GM18909 (cell line): ENCODE measurements around the gene ZNF276.

Experiments
- ATAC-seq: cut with Tn5 transposase; IDR thresholded peaks from one replicate; pipeline ENCODE4 v1.9.1; 2021; ENCODE audit warnings: mild to moderate bottlenecking; ENCODE audit not compliant: unreplicated experiment, poor library complexity

Gene ZNF276

DNA sequence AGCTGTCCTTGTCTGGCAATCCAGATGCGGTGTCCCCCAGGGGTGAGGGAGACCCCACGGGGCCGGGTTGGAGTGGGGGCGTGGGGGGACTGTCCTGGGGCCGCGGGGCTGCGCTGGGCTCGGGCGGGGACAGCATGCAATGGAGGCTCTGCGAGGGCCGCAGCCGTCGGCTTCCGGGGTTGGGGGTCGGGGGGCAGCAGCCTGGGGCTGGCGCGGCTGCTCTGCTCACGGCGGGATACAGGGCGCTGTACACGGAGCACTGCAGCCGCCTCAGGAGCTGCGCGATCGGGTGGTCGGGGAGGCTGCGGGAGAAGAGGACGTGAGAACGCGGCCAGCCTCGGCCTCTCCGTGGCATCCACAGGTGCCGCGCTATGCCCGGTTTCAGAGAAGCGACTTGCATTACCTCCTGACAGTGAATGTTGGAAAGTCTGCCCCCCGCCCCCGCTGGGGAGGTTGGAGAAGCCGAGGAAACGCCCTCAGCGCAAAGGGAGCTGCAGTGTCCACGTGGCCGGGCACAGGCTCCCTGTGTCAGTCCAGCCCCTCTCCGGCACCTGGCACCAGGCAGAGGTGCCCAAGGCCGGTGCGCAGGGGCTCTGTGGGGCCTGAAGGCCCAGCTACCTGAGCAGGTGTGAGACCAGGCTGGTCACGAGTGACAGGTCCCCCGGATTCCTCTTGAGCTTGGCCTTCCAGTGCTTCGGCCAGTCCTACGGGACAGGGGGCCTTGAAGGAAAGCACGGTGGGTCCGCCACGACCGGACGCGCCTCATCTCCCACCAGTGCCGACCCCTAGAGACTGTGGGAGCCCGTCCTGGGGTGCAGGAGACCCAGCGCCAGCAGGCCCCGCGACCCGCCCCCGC is 10.4 kb upstream of the ZNF276 start:
- ATAC-seq, result no peak

DNA sequence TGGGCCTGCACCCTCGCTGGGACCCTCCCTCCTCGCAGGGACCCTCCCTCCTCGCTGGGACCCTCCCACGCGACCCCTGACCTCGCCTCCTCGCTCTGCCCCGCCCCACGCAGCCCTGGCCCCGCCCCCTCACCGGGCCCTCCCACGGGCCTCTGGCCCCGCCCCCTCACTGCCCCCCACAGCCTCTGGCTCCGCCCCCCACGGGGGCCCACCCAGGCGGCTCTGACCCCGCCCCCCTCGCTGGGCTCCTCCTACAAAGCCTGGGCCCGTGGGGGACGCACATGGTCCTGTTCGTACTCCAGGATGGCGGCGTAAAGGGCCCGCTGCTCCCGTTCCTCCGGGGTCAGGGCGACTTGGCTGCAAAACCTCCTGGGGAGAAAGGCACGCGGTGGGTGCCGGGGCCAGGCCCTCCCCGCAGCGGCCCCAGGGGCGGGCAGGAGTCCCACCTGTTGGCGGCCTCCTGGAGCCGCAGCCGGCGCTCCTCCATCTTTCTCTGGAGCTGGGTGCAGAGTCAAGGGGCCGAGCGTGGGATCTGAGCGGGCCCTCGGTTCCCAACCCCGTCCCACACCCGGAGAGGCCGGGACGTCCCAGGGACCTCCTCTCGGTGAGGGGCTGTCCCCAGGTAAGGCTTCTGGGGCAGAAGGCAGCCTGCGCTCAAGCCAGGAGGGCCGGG is 9.6 kb upstream of the ZNF276 start:
- ATAC-seq, result peak; percentile 56

DNA sequence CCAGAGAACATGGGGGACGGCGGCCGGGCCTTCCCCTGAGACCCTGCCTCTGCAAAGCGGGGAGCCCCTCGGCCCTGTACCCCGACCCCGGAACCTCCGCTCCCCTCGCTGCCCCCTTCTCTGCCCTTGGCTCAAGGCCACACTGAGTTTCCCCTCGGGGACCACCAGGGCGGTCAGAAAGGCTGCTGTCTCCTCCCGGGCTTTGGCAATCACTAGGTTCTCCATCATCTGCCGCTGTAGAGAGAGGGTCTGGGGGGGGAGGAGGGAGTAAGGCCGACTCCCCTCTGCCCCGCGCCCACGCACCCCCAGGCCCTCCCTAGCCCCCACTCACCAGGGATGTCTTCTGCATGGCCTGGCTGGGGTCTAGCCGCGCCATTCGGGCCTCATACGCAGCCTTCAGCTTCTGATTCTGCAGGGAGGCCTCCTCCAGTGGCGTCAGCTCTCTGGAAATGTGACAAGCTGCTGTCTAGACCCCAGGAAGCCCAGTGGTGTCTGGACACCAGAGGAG is 9.0 kb upstream of the ZNF276 start:
- ATAC-seq, result no peak

DNA sequence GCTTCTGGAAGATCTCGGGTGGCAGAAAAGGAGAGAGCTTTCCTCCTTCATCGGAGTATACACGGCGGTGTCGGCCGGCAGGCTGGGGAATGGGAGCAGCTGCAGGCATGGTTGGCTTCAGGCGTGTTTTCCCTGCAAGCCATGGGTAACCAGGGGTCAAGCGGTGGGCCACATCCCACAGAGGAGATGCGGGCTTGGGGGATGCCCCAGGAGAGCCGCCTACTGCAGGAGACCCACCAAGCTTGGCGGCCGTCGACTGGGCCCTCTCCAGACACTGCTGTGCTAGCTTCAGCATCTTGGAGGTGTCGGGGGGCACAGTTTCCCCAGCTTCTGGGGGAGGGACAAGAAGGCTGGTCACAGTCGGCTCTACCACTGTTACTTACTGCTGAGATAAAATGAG is 4.8 kb upstream of the ZNF276 start:
- no peak for ATAC-seq

DNA sequence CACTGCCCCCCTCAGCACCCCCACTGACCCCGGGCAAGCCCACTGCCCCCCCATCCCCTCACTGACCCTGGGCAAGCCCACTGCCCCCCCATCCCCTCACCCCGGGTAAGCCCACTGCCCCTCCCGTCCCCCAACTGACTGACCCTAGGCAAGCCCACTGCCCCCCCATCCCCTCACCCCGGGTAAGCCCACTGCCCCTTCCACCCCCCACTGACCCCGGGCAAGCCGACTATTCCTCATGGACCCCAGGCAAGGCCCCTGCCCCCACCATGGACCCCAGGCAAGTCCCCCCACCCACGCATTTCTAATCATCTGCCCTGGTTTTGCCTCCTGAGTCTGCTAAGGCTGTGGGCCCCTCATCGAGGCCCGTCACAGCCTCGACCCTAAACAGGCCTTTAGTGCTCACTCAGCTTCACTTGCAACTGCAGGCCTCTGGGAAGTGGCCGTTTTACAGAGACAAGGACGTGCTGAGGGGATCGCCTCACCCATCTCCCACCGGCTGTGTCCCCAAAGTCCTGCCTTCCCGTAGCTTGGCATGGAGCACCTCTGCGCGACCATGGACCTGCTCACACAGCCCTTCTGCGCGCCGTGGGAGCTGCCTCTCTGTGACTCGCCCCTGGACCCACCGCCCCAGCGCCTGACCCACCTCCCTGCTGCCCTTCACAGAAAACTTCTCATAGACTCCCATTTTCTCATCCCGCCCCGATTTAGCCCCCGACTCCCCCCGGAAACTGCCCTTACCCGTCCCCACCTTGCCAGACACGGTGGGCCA is 4.2 kb upstream of the ZNF276 start:
- ATAC-seq, result no peak

DNA sequence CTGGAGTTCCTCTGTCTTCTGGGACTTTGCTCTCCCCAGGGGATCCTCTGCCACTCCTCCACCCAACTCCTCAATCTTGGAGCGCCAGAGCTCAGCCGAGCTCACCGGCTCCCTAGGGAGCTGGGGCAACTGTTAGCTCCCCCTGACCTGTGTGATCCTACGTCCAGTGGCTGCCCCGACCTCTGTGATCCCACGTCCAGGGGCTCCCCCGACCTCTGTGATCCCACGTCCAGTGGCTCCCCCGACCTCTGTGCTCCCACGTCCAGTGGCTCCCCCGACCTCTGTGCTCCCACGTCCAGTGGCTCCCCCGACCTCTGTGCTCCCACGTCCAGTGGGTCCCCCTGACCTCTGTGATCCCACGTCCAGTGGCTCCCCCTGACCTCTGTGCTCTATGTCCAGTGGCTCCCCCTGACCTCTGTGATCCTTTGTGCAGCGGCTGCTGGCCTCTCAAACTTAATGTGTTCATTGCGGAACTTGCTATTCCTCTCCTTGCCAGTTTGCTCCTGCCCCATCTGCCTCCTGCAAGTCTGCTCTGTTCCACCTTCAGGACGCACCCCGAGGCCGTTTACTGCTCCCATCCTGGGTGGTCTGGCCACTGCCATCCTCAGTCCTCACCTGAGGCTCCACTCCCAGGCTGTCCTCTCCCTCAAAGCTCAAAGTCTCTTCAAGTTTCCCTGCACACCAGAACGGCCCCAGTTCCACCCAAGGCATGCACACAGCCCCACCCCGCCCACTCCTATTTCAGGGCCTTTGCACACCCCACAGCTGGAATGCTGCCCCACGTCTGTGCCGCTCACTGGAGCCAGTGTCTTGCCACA is 3.4 kb upstream of the ZNF276 start:
- ATAC-seq, result no peak

DNA sequence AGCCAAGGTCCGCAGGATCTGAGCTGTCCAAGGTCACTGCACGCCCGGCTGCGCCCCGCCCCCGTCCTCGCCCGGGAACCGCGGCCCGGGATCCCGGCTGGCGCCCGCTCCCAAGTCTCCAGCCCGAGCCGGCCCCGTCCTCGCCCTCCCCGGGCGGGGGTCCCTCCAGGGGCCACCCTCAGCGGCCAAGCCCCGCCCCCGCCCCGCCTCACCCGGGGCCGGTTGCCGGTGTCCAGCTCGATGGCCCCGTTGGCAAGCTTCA is 855 bp upstream of the ZNF276 start:
- peak; percentile 33 for ATAC-seq

DNA sequence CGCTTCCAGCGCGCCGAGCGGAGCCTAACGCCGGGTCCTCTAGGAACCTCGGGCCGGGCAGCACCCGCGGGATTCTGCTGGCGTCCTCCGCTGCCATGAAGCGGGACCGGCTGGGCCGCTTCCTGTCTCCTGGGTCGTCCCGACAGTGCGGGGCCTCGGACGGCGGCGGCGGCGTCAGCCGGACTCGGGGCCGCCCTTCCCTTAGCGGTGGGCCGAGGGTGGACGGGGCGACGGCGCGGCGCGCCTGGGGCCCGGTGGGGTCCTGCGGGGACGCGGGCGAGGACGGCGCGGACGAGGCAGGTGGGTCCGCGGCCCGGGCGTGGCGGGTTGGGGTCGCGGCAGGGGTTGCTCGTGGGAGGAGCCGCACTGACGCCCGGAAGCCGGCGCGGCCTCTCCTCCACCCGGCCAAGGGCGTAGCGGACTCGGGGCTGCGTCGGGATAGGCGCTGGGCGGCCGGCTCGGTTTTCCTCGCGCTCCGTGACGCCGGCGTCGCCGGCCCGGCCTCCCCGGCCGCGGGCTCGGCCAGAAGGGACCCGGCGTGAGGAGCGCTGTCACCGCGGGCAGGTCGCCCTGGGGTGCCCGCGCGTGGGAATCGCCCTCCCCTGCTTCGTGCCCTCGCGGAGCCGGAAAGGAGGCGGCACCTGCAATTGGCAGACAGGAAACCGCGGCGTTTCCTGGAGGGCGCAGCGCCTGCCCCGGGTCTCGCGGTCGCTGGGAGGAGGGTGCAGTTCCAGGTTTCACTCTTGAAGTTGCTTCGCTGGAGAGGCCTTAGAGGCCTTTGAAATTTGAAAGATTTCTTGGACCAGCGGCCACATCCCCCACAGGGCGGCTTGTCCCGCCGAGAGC is 432 bp downstream of the ZNF276 start:
- peak; percentile 38 for ATAC-seq

DNA sequence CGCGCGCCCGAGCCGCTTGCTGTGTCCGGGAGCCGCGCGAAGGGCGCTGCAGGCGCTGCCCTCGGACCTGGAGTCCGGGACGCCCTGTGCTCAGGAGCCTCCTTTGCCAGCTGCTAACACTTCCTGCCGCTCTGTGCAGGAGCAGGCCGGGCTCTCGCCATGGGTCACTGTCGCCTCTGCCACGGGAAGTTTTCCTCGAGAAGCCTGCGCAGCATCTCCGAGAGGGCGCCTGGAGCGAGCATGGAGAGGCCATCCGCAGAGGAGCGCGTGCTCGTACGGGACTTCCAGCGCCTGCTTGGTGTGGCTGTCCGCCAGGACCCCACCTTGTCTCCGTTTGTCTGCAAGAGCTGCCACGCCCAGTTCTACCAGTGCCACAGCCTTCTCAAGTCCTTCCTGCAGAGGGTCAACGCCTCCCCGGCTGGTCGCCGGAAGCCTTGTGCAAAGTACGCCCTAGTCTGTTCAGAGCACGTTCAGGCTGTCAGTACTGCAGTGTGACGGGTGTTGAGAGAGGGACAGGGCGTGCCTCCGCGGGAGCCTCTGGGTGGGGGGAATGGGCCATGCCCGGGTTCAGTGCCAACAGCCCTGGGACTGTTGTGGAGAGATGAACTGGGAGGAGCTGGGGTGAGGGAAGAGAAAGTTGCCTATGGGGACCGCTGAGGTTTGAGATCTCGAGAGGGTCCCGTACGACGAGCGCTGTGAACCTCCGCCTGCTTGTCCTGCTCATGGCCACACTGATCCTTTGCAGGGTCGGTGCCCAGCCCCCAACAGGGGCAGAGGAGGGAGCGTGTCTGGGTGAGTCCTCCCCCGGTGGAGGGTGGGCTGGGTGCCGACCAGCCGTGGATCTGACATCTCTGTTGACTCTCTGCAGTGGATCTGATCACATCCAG is 1.3 kb downstream of the ZNF276 start:
- peak; percentile 10 for ATAC-seq

DNA sequence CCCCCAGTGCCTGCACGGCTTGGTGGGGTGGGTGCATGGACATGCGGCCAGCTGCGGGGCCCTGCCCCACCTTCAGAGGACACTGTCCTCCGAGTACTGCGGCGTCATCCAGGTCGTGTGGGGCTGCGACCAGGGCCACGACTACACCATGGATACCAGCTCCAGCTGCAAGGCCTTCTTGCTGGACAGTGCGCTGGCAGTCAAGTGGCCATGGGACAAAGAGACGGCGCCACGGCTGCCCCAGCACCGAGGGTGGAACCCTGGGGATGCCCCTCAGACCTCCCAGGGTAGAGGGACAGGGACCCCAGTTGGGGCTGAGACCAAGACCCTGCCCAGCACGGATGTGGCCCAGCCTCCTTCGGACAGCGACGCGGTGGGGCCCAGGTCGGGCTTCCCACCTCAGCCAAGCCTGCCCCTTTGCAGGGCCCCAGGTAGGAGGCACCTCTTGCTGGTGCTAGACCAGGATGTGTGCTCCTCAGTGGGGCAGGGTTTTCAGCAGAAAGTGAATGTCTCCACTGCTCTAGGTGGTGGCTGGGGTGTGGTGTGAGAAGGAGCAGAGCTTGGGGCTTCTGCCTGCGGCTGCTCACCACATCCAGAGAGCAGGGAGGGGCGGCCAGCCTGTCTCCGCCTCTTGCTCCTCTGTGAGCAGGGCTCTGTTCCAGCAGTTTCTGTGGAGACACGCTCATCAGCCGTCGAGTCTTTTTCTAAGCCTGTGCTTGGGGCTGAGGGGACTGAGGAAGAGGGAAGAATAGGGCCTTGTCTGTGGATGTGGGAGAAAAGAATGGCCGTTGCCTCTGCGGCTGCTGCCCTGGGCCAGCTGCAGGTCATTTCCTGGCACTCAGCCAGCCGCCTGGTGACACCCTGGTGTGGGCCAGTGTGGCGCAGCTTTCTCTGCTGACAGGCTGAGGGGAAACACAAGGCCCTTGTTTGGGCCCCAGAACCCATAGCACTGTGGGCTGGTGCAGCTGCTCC is 2.2 kb downstream of the ZNF276 start:
- ATAC-seq, result no peak

DNA sequence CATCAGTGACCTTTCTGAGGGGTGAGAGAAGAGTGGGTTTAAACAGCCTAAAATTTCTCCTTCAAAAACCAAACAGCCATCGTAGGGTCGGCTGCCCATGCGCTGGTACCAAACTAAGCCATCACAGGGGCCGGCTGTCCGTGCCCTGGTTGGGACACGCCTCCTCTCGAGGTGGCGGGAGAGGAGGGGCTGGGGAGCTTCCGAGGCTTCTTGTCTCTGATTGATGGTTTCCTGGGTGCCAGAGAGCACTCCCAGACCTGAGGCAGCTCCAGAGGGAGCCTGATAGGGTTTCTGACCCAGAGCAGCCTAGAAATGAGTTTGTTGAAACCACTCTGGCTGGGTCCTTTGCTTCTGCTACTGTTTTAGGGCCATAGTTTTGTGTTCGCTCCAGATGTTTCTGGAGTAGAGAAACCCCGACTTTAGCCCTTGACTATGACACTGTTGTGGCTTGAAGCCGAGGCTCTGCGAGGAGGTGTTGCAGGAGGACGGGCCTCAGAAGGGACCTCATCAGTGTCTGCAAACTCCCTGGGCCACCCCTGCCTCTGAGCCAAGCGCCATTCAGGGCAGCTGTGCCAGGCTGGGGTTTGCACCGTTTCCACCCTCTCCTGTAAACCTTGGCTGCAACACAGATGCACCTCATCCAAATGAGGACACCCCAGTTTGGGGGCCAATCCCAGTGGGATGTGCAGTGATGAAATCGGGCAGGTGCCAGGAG is 6.2 kb downstream of the ZNF276 start:
- ATAC-seq, result no peak

DNA sequence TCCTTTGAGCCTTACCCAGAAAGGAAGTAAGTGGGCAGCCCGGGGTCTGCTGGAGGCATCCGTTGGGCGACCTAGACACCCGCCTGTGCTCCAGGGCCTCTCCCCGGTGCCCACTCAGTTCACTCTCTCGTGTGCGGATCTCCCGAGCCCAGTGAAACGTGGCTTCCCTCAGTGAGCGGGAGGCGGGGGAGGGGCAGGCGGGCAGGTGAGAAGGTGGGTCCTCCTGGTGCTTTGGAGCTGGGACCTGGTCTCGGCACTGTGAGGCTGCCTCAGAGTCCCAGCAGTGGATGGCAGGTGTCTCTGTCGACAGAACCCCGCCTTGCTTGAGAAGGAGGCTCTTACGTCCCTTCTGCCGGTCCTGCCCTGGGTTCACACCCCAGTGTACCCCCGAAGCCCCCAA is 8.0 kb downstream of the ZNF276 start:
- ATAC-seq, result no peak

DNA sequence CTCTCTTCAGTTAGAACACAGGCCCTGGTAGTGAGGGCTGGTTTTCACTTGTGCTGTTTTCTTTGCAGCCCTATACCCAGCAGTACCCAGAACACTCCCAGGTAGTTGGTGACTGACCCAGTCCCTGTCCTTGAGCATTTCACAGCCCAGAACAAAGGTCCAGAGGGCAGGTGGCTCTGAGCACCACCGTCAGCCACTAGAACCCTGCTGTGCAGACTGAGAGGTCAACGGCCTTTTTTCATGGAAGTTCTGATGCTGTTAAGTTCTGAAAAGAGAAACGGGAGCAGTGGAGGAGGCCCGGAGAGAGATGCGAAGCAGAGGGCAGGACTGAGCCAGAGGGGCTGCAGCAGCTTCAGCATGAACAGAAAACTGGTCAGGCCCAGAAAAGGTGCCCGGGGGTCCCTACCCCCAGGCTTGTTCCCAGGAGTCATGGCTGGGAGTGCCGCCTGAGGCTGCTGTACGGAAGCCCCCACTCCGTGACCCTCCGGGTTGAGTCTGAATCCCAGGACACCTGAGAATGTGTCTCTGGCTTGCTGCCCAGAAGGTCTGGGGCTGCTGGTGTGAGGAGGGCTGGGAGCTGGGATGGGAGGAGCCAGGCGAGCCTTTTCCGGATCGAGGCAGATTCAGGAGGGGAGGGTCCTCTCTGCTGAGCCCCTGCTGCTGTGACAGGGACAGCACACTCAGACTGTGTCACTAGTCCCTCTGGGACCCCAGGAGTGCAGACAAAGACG is 8.7 kb downstream of the ZNF276 start:
- ATAC-seq, result no peak

DNA sequence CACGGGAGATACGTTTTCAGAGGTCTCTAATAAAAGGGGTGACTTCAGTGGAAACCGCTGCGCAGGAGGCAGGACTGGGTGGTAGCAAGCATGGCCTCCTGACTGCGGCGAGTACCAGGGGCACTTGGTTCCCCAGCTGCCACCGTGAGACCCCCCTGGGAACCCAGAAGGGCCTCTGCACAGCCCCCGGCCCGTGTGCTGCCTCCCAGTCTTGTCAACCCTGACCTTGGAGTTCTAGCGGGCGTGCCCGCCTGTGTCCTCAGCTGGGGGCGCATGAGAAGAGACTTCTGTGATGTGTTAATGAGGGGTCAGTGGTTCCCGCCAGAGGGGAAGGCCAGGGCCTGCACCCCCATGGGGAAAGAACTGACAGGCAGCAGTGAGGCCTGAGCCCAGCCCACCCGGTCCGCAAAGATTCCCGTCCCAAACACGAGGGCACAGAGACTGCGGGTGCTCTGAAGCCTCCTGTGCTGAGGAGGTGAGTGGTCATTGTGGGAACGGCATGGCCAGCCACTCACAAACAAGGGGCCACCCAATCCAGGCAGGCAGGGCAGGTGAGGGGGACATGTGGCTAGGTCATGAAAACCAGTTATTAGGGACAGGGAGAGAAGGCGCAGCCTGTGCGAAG is 9.4 kb downstream of the ZNF276 start:
- ATAC-seq, result no peak

DNA sequence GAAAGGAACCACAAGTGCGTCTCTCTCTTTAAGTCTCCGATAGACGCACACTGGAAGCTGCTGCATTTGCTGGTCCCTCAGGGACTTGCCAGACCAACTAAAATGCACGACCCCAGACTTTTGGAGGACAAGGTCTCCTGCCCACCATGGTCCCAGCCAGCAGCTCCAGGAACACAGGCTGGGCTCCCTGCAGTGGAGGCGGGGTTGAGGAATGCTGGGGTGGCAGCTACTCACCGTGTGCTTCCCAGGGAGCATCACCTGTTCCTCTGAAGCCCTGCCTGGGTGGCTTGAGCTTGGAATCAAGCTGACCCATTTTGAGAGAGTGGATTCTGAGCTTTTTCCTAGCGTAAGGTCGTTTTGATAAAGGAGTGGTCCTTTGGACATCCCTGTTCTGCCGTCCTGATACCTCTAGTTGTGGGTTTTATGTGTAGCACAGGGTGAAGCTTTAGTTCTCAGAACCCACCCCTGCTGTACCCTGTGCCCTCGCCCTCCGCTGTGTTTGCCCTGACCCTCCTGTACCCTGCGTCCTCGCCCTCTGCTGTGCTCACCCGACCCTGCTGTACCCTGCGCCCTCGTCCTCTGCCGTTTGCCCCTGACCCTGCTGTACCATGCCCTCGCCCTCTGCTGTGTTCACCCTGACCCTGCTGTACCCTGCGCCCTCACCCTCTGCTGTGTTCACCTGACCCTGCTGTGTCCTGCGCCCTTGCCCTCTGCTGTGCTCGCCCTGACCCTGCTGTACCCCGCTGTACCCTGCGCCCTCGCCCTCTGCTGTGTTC is 11.0 kb downstream of the ZNF276 start:
- no peak for ATAC-seq
